Gastroesophageal sphincter (tissue), 3 donors: ENCODE results near the gene ST6GALNAC3.

Source experiments
- POLR2A ChIP-seq, 2 donors: fragments of 450-650 bp; IDR thresholded peaks; one replicate each; pipeline ENCODE4 v1.6.1; 2017; ENCODE audit warnings: antibody characterized with exemption in 2 of 2, mild to moderate bottlenecking in 2 of 2, moderate library complexity in 1 of 2
- POLR2AphosphoS5 ChIP-seq: sonication (generic); formaldehyde crosslinking; IDR thresholded peaks from one replicate; pipeline ENCODE4 v1.6.1; 2017; ENCODE audit warnings: antibody characterized with exemption
- TF ChIP-seq, protein P1 (sequence below), 4 experiments: fragments of 200-600 bp in 2 of 4; fragments of 450-650 bp in 2 of 4; sonication (generic) in 1 of 4; IDR thresholded peaks; one replicate each; pipeline ENCODE4 v1.5.1; 2017 to 2019; ENCODE audit warnings: antibody characterized with exemption in 4 of 4, mild to moderate bottlenecking in 2 of 4, moderate library complexity in 2 of 4

DNA sequence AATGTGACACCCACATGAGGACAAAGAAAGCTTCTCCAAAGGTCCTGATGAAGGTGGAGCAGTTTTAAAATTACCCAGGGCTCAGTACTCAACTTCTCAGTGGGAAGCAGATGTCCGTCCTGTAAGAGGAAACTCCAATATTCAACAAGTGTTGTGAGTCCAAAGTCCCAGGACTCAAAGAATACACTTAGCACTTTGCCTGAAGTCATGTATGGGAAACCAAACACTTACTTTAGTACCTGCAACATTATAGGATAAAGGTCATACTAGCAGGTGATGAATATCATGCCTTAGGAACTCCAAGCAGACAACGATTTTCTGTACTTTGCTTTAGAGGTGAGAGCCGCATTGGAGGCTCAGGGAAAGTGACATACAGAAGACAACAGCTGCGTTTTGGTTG lies 37.2 kb upstream of the ST6GALNAC3 start:
- TF ChIP-seq POLR2AphosphoS5 (no peak), POLR2A (IDR thresholded peaks at IDR 0.05) (no peak)
- TF ChIP-seq, protein P1, sequence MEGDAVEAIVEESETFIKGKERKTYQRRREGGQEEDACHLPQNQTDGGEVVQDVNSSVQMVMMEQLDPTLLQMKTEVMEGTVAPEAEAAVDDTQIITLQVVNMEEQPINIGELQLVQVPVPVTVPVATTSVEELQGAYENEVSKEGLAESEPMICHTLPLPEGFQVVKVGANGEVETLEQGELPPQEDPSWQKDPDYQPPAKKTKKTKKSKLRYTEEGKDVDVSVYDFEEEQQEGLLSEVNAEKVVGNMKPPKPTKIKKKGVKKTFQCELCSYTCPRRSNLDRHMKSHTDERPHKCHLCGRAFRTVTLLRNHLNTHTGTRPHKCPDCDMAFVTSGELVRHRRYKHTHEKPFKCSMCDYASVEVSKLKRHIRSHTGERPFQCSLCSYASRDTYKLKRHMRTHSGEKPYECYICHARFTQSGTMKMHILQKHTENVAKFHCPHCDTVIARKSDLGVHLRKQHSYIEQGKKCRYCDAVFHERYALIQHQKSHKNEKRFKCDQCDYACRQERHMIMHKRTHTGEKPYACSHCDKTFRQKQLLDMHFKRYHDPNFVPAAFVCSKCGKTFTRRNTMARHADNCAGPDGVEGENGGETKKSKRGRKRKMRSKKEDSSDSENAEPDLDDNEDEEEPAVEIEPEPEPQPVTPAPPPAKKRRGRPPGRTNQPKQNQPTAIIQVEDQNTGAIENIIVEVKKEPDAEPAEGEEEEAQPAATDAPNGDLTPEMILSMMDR (IDR thresholded peaks at IDR 0.05) = no peak
